SIG-M5 treated with dmso at 0.1 percent for 504 hours (cell line): ENCODE data around the gene AGT.
"Not testable (repeated sequence)": the region's sequence is repeated elsewhere in the genome, so short reads cannot be mapped to it uniquely, and the experiment has no call there.

ENCODE experiments used
- DNase-seq: peaks from one replicate; lab custom pipeline; 2025; ENCODE audit not compliant: unreplicated experiment; lab: John Stamatoyannopoulos, UW

The AGT gene

GRCh38 chr1:230707732-230708630 lies 5.9 kb downstream of the AGT start:
- no peak for DNase-seq

GRCh38 chr1:230706887-230707731 lies 6.8 kb downstream of the AGT start:
- DNase-seq = no peak

- no peak for DNase-seq
Measured at GRCh38 chr1:230706020-230706699, 7.8 kb downstream of the AGT start.

- DNase-seq = no peak
Measured at GRCh38 chr1:230705289-230706019, 8.5 kb downstream of the AGT start.

GRCh38 chr1:230704830-230705229 lies 9.1 kb downstream of the AGT start:
- DNase-seq = no peak

- no peak for DNase-seq
Measured at GRCh38 chr1:230703679-230704385, 10.1 kb downstream of the AGT start.

- DNase-seq = no peak
Measured at GRCh38 chr1:230702934-230703678, 10.8 kb downstream of the AGT start.

- DNase-seq = no peak
Measured at GRCh38 chr1:230701895-230702768, 11.8 kb downstream of the AGT start.

- no peak for DNase-seq
Measured at GRCh38 chr1:230701434-230701833, 12.5 kb downstream of the AGT start.

- no peak for DNase-seq
Measured at GRCh38 chr1:230700132-230700531, 13.8 kb downstream of the AGT start.

GRCh38 chr1:230699716-230700115 lies 14.2 kb downstream of the AGT start:
- DNase-seq = no peak

- DNase-seq = not testable (repeated sequence)
Measured at GRCh38 chr1:230698964-230699363, 15.0 kb downstream of the AGT start.

GRCh38 chr1:230698130-230698529 lies 15.8 kb downstream of the AGT start:
- no peak for DNase-seq

- DNase-seq = no peak
Measured at GRCh38 chr1:230696722-230697437, 17.0 kb downstream of the AGT start.

GRCh38 chr1:230696218-230696617 lies 17.7 kb downstream of the AGT start:
- no peak for DNase-seq

GRCh38 chr1:230694991-230695390 lies 18.9 kb downstream of the AGT start:
- DNase-seq = no peak

- no peak for DNase-seq
Measured at GRCh38 chr1:230694464-230694863, 19.5 kb downstream of the AGT start.

GRCh38 chr1:230693777-230694176 lies 20.1 kb downstream of the AGT start:
- DNase-seq = no peak
